GM08714 (cell line): ENCODE data around the gene MAS1.

Experiments used
- H3K4me3 ChIP-seq: fragments of 200-500 bp; sonication (Bioruptor generic); 2 replicates; pipeline ENCODE4 v1.5.1; 2014; ENCODE audit warnings: mild to moderate bottlenecking, low read length, inconsistent platforms
- ZNF274 ChIP-seq: IDR thresholded peaks from 2 replicates; pipeline ENCODE4 v1.6.1; 2012; ENCODE audit warnings: mild to moderate bottlenecking, low read depth, low read length

The MAS1 gene

GRCh38 chr6:159871241-159871640, 19.5 kb upstream of the MAS1 start:
- H3K4me3 ChIP-seq = no peak overlapping the region
- no peak for TF ChIP-seq ZNF274

- no peak overlapping the region for H3K4me3 ChIP-seq
- TF ChIP-seq ZNF274 = no peak
These were observed 18.9 kb upstream of the MAS1 start for GRCh38 chr6:159871906-159872305.

- TF ChIP-seq ZNF274 = no peak
- H3K4me3 ChIP-seq = no peak overlapping the region
These were observed 16.4 kb upstream of the MAS1 start for GRCh38 chr6:159874435-159874834.

GRCh38 chr6:159875194-159875593, 15.6 kb upstream of the MAS1 start:
- no peak overlapping the region for H3K4me3 ChIP-seq
- TF ChIP-seq ZNF274 = no peak

GRCh38 chr6:159876242-159876641, 14.5 kb upstream of the MAS1 start:
- no peak for TF ChIP-seq ZNF274
- H3K4me3 ChIP-seq = no peak overlapping the region

GRCh38 chr6:159877256-159877808, 13.5 kb upstream of the MAS1 start:
- no peak for TF ChIP-seq ZNF274
- H3K4me3 ChIP-seq = no peak overlapping the region

- no peak for TF ChIP-seq ZNF274
- no peak overlapping the region for H3K4me3 ChIP-seq
These were observed 12.4 kb upstream of the MAS1 start for GRCh38 chr6:159878341-159878740.

GRCh38 chr6:159879856-159880255, 10.9 kb upstream of the MAS1 start:
- TF ChIP-seq ZNF274 = no peak
- no peak overlapping the region for H3K4me3 ChIP-seq

- no peak for TF ChIP-seq ZNF274
- H3K4me3 ChIP-seq = no peak overlapping the region
These were observed 10.3 kb upstream of the MAS1 start for GRCh38 chr6:159880412-159880975.

GRCh38 chr6:159884720-159885119, 6.1 kb upstream of the MAS1 start:
- no peak overlapping the region for H3K4me3 ChIP-seq
- no peak for TF ChIP-seq ZNF274

- H3K4me3 ChIP-seq = no peak overlapping the region
- no peak for TF ChIP-seq ZNF274
These were observed 4.5 kb upstream of the MAS1 start for GRCh38 chr6:159886270-159886669.

- TF ChIP-seq ZNF274 = no peak
- no peak overlapping the region for H3K4me3 ChIP-seq
These were observed 3.6 kb upstream of the MAS1 start for GRCh38 chr6:159887146-159887545.

GRCh38 chr6:159887761-159888160, 3.0 kb upstream of the MAS1 start:
- H3K4me3 ChIP-seq = no peak overlapping the region
- TF ChIP-seq ZNF274 = no peak

- no peak for TF ChIP-seq ZNF274
These were observed 587 bp upstream of the MAS1 start for GRCh38 chr6:159890201-159890600.

GRCh38 chr6:159892053-159892452, 1.3 kb downstream of the MAS1 start:
- no peak for TF ChIP-seq ZNF274
- no peak overlapping the region for H3K4me3 ChIP-seq

More at GRCh38 chr6:159890201-159890600, 587 bp upstream of the MAS1 start:
- H3K4me3 ChIP-seq = no peak overlapping the region

GRCh38 chr6:159893064-159893463, 2.3 kb downstream of the MAS1 start:
- no peak for TF ChIP-seq ZNF274
- no peak overlapping the region for H3K4me3 ChIP-seq

GRCh38 chr6:159894991-159895390, 4.2 kb downstream of the MAS1 start:
- no peak overlapping the region for H3K4me3 ChIP-seq
- TF ChIP-seq ZNF274 = no peak
